Body of pancreas (tissue), 4 donors: Measurements from ENCODE around the gene FETUB.

Source experiments
- CTCF ChIP-seq, 7 experiments: fragments of 450-650 bp in 4 of 7; fragments of 200-600 bp in 3 of 7; sonication (generic) in 3 of 7; IDR thresholded peaks; one replicate each; pipeline ENCODE4 v1.5.1; 2016 to 2019; ENCODE audit warnings: antibody characterized with exemption in 7 of 7
- POLR2A ChIP-seq, 3 donors: fragments of 450-650 bp; IDR thresholded peaks; one replicate each; pipeline ENCODE4 v1.6.1; 2016; ENCODE audit warnings: antibody characterized with exemption in 3 of 3, mild to moderate bottlenecking in 2 of 3

GRCh38 chr3:186679151-186679550 is 39.0 kb downstream of the FETUB start:
- TF ChIP-seq CTCF (IDR thresholded peaks at IDR 0.05) (no peak), POLR2A (IDR thresholded peaks at IDR 0.05) (no peak)
